ENCODE results near the gene GP1BA.

Gene GP1BA

DNA sequence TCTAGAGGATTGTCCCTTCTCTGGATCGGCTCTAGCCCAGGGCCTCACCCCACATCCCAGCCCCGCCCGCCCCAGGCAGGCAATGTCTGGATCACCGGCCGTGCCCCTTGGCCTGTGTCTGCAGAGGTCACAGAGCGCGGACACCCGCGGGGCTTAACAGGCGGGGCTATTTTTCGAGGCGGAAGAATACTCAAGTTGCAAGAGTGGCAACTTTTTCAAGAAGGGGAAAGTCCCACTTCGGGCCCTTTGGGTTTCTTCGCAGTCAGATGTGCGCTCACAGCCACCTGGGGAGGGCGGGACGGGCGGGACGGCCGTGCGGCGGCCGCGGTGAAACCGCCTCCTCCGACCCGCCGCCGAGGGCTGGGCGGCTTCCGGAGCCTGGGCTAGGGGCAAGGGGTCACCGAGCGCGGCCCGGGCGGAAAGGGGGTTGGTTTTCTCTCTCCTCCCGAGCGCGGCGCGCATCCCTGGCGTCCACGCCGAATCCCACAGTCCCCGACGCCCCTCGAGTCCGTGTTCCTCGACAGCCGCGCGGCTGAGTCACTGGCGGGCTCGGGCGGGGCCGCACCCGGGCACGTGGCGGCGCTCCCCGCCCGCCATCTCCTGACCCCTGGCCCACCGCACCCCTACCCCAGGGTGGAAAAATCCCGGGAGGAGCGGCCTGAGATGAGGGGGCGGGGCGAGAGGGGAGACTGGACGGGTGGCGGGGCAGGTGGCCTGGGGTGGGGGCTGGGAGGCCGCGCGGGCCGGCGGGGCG, 17.4 kb downstream of the GP1BA start:
- Histone ChIP-seq H3K9ac (ENCODE audit: low read depth in 1 of 2, low read length in 2 of 2) (peak overlapping the region; percentile 73 to 88), H3K4me3 (ENCODE audit: low read length in 2 of 2) (peak overlapping the region; percentile 87 to 93), H3K27me3 (ENCODE audit: control insufficient read depth in 2 of 2, insufficient read depth in 2 of 2, low read length in 2 of 2) (no peaks in the 10 kb centered on the region), H3K4me1 (ENCODE audit: control insufficient read depth in 2 of 2, insufficient read depth in 2 of 2, low read length in 2 of 2) (peaks cover 33% of the 10 kb centered on the region in 2 donors), H3K36me3 (ENCODE audit: control insufficient read depth in 2 of 2, insufficient read depth in 2 of 2, low read length in 2 of 2) (peaks cover 20 to 21% of the 10 kb centered on the region in 2 donors), H3K9me3 (ENCODE audit: control insufficient read depth in 2 of 2, low read length in 2 of 2) (no peaks in the 10 kb centered on the region), H3K27ac (ENCODE audit: low read depth in 2 of 2, low read length in 2 of 2) (peak overlapping the region; percentile 100)

DNA sequence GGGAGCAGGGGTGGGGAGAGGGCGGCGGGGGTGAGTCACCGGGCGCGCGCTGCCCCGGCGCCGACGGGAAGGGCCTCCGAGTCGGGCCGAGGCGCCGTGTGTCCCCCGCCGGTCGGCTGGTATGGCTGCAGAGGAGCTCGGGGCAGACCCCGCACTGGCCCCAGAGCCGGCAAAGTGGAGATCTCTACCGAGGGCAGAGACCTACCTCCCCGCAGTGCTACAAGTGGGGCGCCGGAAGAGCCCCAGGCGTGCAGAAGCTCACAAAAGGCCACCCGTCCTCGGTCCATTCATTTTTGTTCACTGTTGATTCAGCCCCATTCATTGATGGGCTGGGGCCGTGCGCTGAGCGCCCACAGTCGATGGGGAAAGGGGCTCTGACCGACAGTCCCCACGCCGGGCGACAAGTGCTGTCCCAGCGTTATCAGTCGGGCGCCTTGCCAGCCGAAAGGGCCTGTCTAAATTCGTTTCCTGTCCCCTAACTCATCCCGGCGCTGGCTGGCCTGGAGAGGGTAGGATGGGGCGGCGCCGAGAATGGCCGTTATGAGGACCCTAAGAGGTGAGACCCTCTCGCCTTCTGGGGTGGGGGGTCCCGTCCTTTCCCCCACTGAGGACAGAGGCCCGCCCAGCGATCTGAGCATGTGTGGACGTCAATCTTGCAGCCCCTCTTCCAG, 18.1 kb downstream of the GP1BA start:
- Histone ChIP-seq H3K9me3 (ENCODE audit: control insufficient read depth in 2 of 2, low read length in 2 of 2) (no peaks in the 10 kb centered on the region), H3K4me1 (ENCODE audit: control insufficient read depth in 2 of 2, insufficient read depth in 2 of 2, low read length in 2 of 2) (peaks cover 25 to 26% of the 10 kb centered on the region in 2 donors), H3K9ac (ENCODE audit: low read depth in 1 of 2, low read length in 2 of 2) (peak overlapping the region; percentile 86 to 92), H3K27ac (ENCODE audit: low read depth in 2 of 2, low read length in 2 of 2) (peak overlapping the region; percentile 100), H3K36me3 (ENCODE audit: control insufficient read depth in 2 of 2, insufficient read depth in 2 of 2, low read length in 2 of 2) (peaks cover 14 to 15% of the 10 kb centered on the region in 2 donors), H3K4me3 (ENCODE audit: low read length in 2 of 2) (peak overlapping the region; percentile 73 to 77), H3K27me3 (ENCODE audit: control insufficient read depth in 2 of 2, insufficient read depth in 2 of 2, low read length in 2 of 2) (no peaks in the 10 kb centered on the region)

DNA sequence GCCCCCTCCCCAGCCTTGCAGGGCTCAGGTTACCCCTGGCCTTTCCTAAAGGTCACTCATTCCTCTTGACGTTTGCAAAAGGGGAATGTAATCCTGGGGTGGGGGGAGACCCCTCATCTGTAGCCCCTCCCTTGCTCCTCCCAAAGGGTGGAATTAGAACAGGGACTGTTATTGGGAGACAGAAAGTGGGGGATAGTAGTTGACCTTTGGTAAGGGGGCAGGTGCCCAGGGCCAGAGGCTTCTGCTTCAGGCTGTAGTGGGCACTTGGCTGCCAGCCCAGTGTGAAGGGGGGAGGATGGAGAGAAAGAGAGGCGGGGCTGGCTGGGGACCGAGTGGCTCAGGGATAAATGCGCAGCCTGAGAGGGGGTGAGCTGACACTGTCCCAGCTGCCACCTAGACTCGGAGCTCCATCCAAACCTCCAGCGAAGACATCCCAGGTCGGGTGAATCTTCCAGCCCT, 18.7 kb downstream of the GP1BA start, which contains the start of gene ENO3:
ENO3 (plus strand) TSS at position 374 of the 459 bp plus-strand sequence. CDS start 711 bp downstream, outside the sequence.
- Histone ChIP-seq H3K36me3 (ENCODE audit: control insufficient read depth in 2 of 2, insufficient read depth in 2 of 2, low read length in 2 of 2) (peaks cover 9 to 12% of the 10 kb centered on the region in 2 donors), H3K4me1 (ENCODE audit: control insufficient read depth in 2 of 2, insufficient read depth in 2 of 2, low read length in 2 of 2) (peaks cover 20% of the 10 kb centered on the region in 2 donors), H3K27me3 (ENCODE audit: control insufficient read depth in 2 of 2, insufficient read depth in 2 of 2, low read length in 2 of 2) (no peaks in the 10 kb centered on the region), H3K4me3 (ENCODE audit: low read length in 2 of 2) (peak within 1 kb of the TSS; percentile 73 to 77), H3K27ac (ENCODE audit: low read depth in 2 of 2, low read length in 2 of 2) (peak within 1 kb of the TSS; percentile 100), H3K9ac (ENCODE audit: low read depth in 1 of 2, low read length in 2 of 2) (peak within 1 kb of the TSS; percentile 86 to 92), H3K9me3 (ENCODE audit: control insufficient read depth in 2 of 2, low read length in 2 of 2) (no peaks in the 10 kb centered on the region)

DNA sequence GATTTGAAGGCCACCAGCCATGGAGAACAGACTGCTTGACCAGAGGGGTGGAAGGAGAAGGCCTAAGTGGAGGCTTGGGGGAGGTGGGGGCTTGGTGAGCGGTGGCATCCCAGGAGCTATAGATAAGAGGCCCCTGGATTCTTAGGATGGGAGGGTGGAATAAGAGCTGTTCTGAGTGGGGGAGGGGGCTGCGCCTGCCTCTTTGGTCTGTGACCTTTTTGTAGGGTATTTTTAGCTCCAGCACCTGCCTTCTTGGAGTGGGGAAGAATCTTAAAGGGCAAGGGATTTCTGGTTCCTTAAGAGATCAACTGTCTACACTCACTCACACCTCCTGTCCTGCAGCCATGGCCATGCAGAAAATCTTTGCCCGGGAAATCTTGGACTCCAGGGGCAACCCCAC, 19.4 kb downstream of the GP1BA start:
- no peak overlapping the region for H3K9ac ChIP-seq (ENCODE audit: low read depth in 1 of 2, low read length in 2 of 2)
- no peaks in the 10 kb centered on the region for H3K27me3 ChIP-seq (ENCODE audit: control insufficient read depth in 2 of 2, insufficient read depth in 2 of 2, low read length in 2 of 2)
- no peak overlapping the region for H3K4me3 ChIP-seq (ENCODE audit: low read length in 2 of 2)

DNA sequence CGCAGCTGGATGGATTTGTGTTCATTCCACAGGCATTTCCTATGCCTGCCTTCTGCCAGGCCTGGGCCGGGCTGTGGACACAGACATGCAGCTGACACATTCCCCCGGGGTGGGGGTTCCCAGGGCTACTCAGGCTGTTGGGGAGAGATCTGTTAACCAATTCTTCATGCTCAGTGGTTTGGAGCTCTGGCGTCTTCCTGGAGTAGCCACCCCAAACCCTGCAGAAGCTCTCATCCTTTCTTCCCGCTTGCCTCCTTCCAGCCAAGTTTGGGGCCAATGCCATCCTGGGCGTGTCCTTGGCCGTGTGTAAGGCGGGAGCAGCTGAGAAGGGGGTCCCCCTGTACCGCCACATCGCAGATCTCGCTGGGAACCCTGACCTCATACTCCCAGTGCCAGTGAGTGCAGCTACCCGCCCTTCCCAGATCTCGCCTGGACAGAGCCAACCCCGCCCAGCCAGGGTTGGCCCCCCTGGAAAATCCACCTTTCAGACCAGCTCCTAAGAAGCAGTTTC, 21.4 kb downstream of the GP1BA start:
- Histone ChIP-seq H3K9ac (ENCODE audit: low read depth in 1 of 2, low read length in 2 of 2) (no peak overlapping the region), H3K4me1 (ENCODE audit: control insufficient read depth in 2 of 2, insufficient read depth in 2 of 2, low read length in 2 of 2) (peaks cover 8 to 10% of the 10 kb centered on the region in 2 donors), H3K36me3 (ENCODE audit: control insufficient read depth in 2 of 2, insufficient read depth in 2 of 2, low read length in 2 of 2) (no peaks in the 10 kb centered on the region), H3K27ac (ENCODE audit: low read depth in 2 of 2, low read length in 2 of 2) (no peak overlapping the region), H3K4me3 (ENCODE audit: low read length in 2 of 2) (no peak overlapping the region), H3K9me3 (ENCODE audit: control insufficient read depth in 2 of 2, low read length in 2 of 2) (no peaks in the 10 kb centered on the region), H3K27me3 (ENCODE audit: control insufficient read depth in 2 of 2, insufficient read depth in 2 of 2, low read length in 2 of 2) (no peaks in the 10 kb centered on the region)

More for the DNA sequence above, 19.4 kb downstream of the GP1BA start:
- peaks cover 13 to 14% of the 10 kb centered on the region in 2 donors for H3K4me1 ChIP-seq (ENCODE audit: control insufficient read depth in 2 of 2, insufficient read depth in 2 of 2, low read length in 2 of 2)
- H3K27ac ChIP-seq (ENCODE audit: low read depth in 2 of 2, low read length in 2 of 2): no peak overlapping the region
- H3K36me3 ChIP-seq (ENCODE audit: control insufficient read depth in 2 of 2, insufficient read depth in 2 of 2, low read length in 2 of 2): peaks cover 2 to 6% of the 10 kb centered on the region in 2 donors
- no peaks in the 10 kb centered on the region for H3K9me3 ChIP-seq (ENCODE audit: control insufficient read depth in 2 of 2, low read length in 2 of 2)

DNA sequence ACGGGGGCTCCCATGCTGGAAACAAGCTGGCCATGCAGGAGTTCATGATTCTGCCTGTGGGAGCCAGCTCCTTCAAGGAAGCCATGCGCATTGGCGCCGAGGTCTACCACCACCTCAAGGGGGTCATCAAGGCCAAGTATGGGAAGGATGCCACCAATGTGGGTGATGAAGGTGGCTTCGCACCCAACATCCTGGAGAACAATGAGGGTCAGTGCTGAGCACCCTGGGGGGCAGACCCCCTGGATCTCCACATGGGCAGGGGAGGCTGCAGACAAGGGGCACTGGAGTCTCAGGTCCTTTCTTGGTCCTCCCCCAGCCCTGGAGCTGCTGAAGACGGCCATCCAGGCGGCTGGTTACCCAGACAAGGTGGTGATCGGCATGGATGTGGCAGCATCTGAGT, 23.0 kb downstream of the GP1BA start:
- no peak overlapping the region for H3K9ac ChIP-seq (ENCODE audit: low read depth in 1 of 2, low read length in 2 of 2)
- H3K27ac ChIP-seq (ENCODE audit: low read depth in 2 of 2, low read length in 2 of 2): no peak overlapping the region
- no peaks in the 10 kb centered on the region for H3K27me3 ChIP-seq (ENCODE audit: control insufficient read depth in 2 of 2, insufficient read depth in 2 of 2, low read length in 2 of 2)
- H3K4me1 ChIP-seq (ENCODE audit: control insufficient read depth in 2 of 2, insufficient read depth in 2 of 2, low read length in 2 of 2): peaks cover 16 to 17% of the 10 kb centered on the region in 2 donors
- H3K9me3 ChIP-seq (ENCODE audit: control insufficient read depth in 2 of 2, low read length in 2 of 2): no peaks in the 10 kb centered on the region
- H3K4me3 ChIP-seq (ENCODE audit: low read length in 2 of 2): no peak overlapping the region
- H3K36me3 ChIP-seq (ENCODE audit: control insufficient read depth in 2 of 2, insufficient read depth in 2 of 2, low read length in 2 of 2): peaks cover 5 to 7% of the 10 kb centered on the region in 2 donors

DNA sequence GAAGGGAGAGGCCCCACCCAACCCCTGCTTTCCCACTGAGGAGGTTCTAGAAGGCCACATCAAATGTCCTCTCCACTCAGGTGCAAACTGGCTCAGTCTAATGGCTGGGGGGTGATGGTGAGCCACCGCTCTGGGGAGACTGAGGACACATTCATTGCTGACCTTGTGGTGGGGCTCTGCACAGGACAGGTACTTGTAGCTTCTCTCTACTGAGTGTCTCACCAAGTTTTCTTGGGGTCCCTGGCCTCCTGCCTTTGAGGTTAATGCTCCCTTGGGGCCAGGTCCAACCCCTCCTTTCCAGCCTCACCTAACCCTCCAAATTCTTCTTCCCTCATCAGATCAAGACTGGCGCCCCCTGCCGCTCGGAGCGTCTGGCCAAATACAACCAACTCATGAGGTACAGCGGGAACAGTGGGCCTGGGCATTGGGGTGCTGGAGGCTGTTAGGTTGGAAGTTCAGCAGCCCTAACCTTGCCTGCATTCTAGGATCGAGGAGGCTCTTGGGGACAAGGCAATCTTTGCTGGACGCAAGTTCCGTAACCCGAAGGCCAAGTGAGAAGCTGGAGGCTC, 24.5 kb downstream of the GP1BA start:
- Histone ChIP-seq H3K27ac (ENCODE audit: low read depth in 2 of 2, low read length in 2 of 2) (no peak overlapping the region), H3K9me3 (ENCODE audit: control insufficient read depth in 2 of 2, low read length in 2 of 2) (no peaks in the 10 kb centered on the region), H3K27me3 (ENCODE audit: control insufficient read depth in 2 of 2, insufficient read depth in 2 of 2, low read length in 2 of 2) (no peaks in the 10 kb centered on the region), H3K4me1 (ENCODE audit: control insufficient read depth in 2 of 2, insufficient read depth in 2 of 2, low read length in 2 of 2) (peaks cover 9% of the 10 kb centered on the region in 2 donors), H3K4me3 (ENCODE audit: low read length in 2 of 2) (no peak overlapping the region), H3K9ac (ENCODE audit: low read depth in 1 of 2, low read length in 2 of 2) (no peak overlapping the region), H3K36me3 (ENCODE audit: control insufficient read depth in 2 of 2, insufficient read depth in 2 of 2, low read length in 2 of 2) (peaks cover 8 to 12% of the 10 kb centered on the region in 2 donors)

DNA sequence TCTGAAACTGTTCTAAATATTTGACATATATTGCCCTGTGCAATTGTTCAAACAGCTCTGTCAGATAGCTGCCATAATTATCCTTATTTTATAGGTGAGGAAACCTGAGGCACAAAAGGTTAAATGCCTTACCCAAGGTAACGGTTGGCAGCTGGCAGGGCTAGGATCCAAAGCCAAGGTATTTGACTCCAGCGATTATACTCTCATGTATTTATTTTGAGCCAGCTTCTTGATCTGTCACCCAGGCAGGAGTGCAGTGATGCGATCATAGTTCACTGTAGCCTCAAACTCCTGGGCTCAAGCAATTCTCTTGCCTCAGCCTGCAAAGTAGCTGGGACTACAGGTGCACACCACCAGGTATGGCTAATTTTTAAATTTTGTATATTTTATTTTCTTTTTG, 26.0 kb downstream of the GP1BA start:
- Histone ChIP-seq H3K27ac (ENCODE audit: low read depth in 2 of 2, low read length in 2 of 2) (no peak overlapping the region), H3K36me3 (ENCODE audit: control insufficient read depth in 2 of 2, insufficient read depth in 2 of 2, low read length in 2 of 2) (peaks cover 8 to 14% of the 10 kb centered on the region in 2 donors), H3K4me3 (ENCODE audit: low read length in 2 of 2) (no peak overlapping the region), H3K27me3 (ENCODE audit: control insufficient read depth in 2 of 2, insufficient read depth in 2 of 2, low read length in 2 of 2) (no peaks in the 10 kb centered on the region), H3K9me3 (ENCODE audit: control insufficient read depth in 2 of 2, low read length in 2 of 2) (no peaks in the 10 kb centered on the region), H3K4me1 (ENCODE audit: control insufficient read depth in 2 of 2, insufficient read depth in 2 of 2, low read length in 2 of 2) (peaks cover 9% of the 10 kb centered on the region in 2 donors), H3K9ac (ENCODE audit: low read depth in 1 of 2, low read length in 2 of 2) (no peak overlapping the region)

DNA sequence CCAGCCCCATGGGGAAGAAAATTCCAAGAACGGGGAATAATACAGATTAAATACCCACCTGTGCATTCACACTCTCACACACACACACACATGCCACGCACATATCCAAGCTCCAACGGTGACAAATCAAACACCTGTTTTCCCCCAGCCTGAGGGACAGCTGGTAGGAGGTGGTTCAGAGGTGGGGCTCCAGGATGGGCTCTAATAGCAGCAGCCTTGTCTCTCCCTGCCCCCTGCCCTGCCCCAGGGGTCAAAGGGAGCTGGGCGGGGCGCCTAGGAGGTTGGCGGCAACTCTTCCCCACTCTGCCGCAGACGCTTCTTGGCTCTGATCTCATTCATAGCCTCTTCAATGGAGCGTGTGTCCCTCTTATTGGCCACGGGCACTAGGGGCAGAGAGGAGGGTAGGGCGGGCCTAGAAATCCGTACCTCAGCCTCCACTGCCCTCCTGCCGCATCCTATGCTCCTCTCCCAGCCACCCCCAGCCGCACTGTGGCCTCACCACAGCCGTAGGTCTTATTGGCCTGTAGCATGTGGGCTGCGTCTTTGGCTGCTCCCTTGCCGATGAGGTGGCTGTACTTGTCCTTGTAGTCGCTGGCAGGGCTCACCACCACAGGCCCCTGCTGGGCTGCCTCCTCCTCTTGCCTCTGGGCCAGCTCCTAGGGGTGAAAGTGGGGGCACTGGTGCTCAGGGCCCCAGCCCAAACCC, 27.3 kb downstream of the GP1BA start:
- Histone ChIP-seq H3K9ac (ENCODE audit: low read depth in 1 of 2, low read length in 2 of 2) (no peak overlapping the region), H3K27ac (ENCODE audit: low read depth in 2 of 2, low read length in 2 of 2) (peak overlapping the region in 1 of 2 donors; percentile 26), H3K36me3 (ENCODE audit: control insufficient read depth in 2 of 2, insufficient read depth in 2 of 2, low read length in 2 of 2) (peaks cover 8 to 14% of the 10 kb centered on the region in 2 donors), H3K9me3 (ENCODE audit: control insufficient read depth in 2 of 2, low read length in 2 of 2) (no peaks in the 10 kb centered on the region), H3K4me3 (ENCODE audit: low read length in 2 of 2) (no peak overlapping the region), H3K4me1 (ENCODE audit: control insufficient read depth in 2 of 2, insufficient read depth in 2 of 2, low read length in 2 of 2) (peaks cover 9% of the 10 kb centered on the region in 2 donors), H3K27me3 (ENCODE audit: control insufficient read depth in 2 of 2, insufficient read depth in 2 of 2, low read length in 2 of 2) (no peaks in the 10 kb centered on the region)

All from mucosa of rectum (tissue), 2 donors.